DMS114 treated with DMSO at 0.1 percent for 48 hours (cell line): Measurements from ENCODE around the gene LHX4.

Experiments used
- DNase-seq: peaks from one replicate; lab custom pipeline; 2025; ENCODE audit not compliant: unreplicated experiment; lab: John Stamatoyannopoulos, UW

The LHX4 gene

DNA sequence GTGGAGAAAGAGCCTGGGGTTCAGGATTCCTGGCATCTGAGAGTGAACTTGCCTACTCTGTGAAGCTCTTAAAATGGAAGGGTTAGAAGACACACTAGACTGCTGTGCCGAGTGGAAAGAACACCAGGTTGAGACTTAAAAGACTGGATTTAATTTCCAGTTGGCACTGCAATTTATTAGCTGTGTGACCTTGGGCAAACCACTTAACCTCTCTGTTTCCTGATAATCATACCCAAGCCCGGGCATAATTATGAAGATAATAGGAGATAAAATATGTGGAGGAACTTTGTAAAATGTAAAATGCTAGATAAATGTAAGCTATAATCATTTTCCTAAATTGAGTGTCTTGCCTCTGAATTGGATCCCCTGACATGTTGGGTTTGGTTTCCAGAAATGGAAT lies 4.7 kb upstream of the LHX4 start:
- DNase-seq: no peak

DNA sequence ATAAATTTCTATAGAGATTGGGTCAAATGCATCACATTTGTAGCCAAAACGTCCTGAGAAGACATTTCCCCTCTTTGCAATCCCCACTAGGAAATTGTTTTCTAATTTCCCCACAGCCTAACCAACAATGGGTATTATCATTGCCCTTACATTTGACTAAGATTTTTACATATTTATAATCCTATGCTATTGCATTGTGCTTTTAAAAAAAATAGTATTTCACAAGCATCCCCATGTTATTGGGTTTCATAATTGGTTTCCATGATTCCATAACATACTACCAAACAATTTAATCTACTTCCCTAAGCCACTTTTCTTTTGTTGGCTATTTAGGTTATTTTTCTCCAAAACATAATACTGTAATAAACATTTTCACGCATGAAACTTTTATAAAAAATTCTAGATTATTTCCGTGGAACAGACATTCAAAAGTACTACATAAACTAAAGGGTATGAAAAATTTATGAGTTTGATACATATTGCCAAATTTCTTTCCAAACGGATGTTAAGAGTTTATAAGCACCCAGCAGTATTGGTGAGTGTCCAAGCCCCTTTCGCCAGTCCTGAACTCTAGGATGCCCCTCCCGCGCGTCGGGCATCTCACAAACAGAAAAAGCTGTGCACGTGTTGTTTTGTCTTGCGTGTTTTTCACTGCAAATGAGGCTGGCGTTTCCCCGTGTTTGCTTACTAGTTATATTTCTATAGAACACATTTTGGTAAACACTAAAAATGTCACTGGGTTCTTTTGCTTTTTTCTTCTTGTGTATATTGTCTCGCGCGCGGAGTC lies 2.0 kb upstream of the LHX4 start:
- DNase-seq: no peak

DNA sequence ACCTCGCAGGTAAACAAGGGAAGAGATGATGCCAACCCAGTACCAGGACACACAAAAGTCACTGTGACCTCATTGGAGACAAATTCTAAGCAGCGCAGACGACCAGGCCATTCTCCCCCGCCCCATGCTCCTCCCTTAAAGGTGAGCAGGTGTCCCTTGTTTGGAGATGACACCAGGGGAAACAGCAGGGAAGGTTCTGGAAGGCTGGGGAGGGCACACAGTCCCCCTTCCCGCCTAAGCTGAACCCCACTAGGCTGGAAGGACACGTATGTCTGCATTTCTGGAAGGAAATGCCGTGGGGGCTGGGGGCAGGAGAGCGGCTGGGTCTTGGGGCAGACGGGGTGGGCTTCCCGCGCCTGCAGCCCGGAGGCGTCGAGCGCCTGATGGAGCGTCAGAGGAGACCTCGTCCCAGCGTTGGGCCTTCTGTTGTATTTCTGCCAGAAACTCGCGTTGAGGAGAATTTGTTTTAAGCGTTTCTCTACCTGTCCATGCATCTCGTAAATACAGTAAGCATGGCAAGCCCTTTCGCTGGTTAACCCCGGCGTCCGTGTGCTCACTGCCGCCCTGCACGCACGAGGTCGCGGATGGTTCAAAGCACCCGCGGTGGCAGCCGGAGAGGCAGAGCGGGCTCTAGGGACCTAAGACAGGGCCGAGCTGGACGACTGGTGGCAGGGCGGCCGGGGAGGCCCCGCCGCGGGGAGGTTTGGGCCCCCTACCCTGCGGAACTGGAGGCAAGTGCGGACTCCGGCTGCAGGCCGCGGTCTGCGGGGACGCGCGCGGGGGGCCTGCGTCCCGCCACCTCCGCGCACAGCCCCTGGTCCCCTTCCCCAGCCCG lies 1.2 kb upstream of the LHX4 start:
- peak; percentile 12 for DNase-seq

DNA sequence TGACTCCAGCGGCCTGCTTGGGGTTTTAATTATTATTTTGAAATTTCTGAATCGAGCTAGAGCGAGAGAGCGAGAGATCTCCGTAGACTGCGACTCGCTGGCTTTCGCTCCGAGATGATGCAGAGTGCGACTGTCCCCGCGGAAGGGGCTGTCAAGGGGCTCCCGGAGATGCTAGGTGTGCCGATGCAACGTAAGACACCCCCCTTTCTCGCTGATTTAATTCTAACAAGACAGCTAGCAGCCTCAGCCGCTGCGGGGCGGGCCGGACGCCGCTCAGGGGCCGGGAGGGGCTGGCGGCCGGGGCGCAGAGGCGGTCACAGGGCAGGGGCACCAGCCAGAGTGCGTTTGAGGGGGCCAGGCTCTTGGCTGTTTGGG lies 339 bp downstream of the LHX4 start:
- DNase-seq: no peak

DNA sequence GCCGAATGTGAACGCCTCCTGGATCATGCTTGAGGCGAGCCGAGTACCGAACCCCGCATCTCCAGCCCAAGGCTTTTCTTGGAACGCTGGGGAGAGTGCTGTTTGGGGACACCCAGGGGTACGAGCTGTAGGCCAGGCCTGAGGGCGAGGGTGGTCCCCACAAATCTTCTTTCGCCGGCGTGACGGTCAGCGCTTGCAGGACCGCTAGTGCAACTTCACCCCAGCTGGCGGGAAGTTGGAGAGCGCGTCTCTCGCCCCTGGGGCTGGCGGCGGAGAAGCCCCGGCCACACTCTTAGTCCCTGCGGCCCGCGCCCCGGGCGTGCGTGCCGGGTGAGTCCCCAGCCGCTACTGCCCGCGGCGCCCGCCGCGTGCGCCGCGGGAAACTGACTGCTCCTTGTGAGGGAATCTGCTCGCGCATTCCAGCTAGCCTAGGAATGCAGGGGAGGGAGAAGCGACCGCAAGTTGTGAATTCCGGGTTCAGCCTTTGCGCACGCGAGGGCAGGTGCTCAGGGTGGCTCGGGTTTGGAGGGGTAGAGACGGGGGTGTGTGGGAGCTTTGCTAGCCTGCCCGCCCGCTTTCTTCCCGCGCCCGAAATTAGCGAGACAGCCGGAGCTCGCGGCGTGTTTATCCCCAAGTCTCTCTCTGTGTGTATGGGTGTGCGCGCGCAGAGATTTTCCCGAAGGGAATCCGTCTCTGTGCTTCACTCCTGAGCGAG lies 884 bp downstream of the LHX4 start:
- no peak for DNase-seq

DNA sequence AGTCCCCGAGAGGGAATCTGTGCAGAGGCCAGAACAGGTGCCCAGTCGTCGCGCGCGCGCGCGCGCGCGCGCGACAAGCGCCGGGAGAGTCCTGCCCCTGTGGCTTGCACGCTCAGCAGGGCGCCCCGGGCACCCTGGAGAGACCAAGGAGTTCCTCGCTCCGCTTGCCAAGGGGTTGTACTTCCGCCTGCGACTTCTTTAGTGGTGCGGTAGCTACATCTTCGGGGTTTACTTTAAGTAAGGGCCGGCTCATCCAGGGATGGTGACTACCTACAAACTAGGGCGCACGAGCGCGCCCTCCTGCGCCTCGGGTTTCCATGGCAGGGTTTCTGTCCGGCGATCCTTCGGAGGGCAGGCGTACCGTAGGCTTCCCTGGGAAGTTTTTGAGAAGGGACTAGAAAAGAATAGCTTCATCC lies 1.4 kb downstream of the LHX4 start:
- peak; percentile 46 for DNase-seq

DNA sequence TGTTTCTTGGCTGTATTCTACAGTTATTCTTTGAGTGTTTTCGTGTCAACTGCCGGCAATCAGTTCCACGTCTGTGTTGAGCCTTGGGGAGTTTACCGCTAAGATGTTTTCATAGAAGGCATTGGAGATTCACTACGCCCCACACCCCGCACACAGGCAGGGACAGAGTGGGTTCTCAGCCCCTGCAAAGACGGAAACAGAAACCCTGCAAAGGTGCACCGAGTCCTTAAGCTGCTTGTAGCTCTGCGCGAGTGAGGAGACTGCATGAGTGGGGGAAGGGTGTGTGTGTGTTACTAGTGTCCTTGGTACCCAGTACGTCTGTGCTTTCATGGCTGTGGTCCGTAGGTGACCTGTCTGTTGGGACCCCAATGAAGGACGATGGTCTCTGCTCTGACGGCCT lies 1.9 kb downstream of the LHX4 start:
- DNase-seq: no peak

DNA sequence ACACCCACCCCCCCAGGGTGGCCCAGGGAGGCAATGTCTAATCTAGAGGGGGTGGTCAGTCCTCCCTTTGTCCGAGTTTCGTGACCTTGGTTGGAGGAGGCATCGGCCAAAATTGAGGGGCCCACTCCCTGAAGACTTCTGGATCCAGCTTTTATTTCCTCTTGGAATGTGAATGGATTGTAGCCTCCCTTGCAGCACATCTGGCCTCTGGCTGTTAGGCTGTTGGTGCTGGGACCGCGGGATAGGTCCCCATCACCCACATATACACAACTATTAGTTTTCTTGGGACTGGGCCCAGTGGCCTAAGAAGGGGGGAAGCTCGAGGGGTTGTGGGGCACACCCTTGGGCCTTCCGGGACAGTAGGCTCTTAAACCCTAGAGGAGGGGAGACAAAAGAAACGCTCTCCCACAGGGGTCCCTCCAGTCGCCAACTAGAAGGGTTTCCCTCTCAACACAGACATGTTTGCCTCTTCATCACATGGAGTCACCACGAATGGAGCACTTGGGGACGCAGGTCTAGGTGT lies 2.5 kb downstream of the LHX4 start:
- DNase-seq: no peak

DNA sequence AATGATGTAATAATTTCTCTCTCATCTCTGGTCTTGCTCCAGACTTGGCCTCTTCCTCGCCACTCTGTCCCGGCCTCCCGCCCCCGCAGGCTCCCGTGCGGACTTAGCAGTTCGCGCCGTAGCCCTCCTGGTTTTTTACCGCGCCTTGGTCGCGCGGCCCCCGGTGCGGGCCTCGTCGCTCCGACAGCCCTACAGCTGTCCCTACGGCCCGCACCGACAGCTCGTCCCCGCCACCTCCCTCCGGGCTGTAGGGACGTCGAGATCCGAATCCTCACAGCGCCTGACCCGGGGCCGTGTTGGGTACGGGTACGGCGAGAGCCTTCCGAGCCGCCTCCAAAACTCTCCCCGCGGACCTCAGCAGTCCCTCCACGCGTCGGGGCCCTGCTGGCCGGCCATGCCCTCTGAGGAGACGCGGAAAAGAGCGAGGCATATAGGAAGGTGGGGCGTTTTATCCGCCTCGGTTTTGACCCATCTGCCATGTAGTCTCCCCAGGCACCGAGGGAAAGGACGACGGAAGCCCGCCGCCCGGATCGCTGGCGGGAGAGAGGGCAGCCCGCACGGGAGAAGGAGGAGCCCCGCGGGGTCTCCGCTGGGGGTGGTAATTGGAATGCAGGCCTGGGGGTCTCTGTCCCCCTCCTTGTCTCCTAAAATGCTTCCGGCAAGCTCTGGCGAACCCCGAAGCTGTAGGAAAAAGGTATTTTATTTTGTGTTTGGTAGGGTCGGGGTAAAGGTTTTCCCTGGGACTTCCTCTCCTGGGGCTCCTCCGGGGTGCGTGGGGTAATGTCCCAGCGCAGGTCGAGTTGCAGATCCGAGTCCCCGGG lies 3.3 kb downstream of the LHX4 start:
- no peak for DNase-seq

DNA sequence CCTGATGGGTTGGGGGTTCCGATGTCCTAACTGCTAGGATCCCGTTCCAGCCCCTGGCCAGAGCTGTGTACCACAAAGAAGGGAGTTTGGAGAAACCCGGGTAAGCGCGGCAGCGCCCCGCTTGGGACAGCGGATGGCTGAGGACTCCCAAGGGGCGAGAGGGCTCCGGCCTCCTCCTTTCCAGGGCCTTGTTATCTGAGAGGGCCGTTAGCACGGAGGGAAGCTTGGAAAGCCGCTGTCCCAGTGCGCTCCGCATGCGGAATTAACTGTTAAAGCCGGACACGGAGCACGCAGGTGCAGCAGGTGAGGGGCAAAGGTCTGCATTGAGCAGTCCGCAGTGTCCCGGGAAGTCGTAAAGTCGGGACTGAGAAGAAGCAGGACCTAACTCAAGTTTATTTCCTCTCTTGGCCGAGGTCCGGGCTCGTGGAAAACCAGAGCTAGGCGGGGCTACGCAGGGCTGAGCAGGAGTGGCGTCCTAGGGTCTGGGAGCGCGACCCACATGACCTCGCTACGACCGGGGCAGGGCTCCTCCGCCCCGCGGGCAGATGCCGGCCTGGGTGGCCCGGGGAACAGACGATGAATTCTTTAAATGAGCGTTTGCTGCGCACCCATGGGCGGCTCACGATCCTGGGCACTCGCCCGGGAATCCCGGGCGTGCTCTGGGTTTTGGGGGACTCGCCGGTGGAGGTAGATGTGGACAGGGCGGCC lies 4.5 kb downstream of the LHX4 start:
- DNase-seq: no peak

DNA sequence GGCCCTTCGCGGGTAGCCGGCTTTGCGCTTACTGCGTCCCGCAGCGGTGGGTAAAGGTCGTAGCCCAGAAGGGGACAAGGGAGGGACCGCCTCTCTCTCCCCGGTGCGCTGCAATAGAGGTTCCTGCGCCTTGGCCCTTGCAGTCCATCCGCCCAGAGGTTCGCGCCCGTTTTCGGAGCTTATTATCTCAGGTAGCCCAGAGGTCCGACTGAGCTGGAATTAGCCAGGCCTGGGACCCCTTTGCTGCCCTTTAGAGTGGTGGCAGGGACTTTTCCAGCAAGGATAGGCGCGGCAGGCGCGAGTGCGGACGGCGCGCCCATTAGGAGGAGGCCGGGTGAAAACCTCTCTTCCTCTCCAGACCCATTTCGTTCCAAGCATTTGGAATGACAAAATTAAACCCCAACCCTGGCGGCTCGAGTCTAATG lies 5.0 kb downstream of the LHX4 start:
- no peak for DNase-seq

DNA sequence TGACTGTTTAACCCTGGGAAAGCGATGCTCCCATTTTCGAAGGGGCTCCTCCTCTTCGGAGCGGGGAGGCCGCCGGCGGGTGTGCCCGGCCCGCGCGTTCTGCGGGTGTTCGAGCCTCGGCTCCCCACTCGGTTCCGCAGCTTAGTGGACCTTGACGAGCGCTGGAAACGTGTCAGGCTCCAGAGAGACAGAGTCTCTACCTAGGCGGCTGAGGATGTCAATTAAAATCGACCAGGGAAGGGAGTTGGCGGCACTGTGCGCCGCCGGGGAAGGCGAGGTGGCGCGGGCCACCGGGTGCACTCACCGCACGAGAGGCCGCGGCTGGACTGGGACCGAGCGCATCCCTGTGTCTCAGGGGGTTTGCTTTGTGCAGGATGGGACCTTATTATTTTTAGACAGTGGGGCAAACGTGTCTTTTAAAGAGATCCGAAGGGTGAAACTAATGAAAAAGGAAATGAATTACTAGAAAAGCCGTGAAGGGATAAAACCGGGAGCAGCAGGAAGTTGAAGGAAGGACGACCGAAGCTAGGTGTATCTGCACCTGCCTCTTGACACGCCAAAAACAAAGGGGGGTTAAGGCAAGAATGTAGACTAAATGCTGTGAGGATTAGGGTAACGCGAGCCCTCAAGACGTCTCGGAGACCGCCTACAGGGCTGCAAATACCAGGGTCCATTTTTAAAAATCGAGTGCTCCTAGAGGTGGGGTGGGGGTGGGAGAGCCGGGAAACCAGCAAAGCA lies 5.6 kb downstream of the LHX4 start:
- no peak for DNase-seq

DNA sequence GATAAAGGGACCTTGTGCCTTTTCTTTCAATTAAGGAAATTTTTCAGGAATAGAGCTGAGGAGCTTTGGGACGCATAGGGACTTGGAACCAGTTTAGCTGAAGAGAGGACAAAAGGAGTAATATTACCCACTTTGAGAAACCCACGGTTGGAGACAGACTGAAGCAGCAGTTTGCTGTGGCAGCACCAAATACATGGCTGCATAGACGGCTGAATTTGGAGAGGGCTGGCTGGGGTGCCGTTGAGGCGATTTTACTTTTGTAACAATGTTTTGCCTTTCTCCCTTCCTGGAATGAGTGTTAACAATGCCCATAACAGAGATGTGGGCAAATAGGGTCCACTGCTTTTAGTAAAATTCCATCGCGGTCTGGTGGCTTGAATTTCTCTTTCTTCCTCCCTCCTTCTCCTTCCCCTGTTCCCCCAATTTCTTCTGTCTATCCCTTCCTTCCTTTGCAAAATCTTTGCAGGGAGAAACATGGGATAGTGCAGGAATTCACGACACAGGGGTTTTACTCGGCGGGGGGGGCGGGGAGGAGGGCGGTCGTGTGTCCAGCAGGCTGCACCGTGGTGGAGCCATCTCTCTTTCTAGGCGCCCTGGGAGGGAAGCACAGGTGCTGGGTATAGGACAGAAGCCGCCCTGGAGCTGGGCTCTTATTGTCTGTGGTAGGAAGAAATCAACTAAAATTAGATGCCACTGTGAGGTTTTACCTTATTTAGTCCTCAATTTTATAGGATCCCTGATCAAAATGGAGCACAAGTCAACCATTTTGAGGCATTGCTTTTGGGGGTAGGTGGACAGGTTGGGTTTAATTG lies 6.8 kb downstream of the LHX4 start:
- no peak for DNase-seq

DNA sequence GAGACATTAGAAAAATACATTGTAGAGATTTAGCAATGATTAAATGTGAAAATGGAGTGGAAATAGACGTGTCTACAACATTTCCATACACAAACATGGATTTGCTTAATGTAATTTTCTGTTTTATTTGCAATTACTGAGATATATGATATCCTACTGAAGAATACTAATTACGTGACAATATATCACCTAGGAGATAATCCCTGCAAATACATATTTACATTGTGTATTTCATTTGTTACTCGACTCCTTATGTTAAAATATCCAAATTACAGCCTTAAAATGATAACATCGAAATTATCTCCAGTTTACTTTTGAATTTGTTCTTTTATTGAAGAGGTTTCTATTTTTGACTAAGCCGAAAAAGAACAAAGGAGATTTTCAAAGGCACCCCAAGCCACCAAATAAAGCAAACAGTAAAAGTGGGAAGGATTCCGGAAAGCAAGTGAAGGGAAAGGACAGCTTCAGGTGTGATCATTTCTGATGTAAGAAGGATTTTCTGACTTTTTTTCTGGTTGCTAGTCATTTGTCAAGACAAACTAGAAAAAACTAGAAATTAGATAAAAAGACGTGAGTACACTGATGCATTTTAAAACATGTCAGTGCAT lies 7.9 kb downstream of the LHX4 start:
- no peak for DNase-seq

DNA sequence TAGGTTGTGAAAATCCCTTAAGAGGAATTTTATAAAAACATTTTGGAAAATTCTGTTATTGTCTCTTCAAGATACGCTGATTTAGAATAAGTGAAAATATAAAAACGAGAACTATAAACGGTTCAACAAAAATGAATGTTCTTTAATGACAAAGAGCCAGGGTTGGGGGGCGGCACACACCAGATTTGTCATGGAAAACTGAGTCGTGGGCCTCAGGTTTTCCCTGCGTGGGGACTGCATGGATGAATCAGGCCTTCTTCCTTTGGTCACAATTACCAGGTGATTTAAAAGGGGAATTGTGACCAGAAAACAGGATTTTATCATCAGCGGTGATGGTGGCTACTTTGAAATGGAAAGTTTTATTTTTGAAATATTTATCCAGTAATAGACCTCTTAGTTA lies 8.6 kb downstream of the LHX4 start:
- no peak for DNase-seq

DNA sequence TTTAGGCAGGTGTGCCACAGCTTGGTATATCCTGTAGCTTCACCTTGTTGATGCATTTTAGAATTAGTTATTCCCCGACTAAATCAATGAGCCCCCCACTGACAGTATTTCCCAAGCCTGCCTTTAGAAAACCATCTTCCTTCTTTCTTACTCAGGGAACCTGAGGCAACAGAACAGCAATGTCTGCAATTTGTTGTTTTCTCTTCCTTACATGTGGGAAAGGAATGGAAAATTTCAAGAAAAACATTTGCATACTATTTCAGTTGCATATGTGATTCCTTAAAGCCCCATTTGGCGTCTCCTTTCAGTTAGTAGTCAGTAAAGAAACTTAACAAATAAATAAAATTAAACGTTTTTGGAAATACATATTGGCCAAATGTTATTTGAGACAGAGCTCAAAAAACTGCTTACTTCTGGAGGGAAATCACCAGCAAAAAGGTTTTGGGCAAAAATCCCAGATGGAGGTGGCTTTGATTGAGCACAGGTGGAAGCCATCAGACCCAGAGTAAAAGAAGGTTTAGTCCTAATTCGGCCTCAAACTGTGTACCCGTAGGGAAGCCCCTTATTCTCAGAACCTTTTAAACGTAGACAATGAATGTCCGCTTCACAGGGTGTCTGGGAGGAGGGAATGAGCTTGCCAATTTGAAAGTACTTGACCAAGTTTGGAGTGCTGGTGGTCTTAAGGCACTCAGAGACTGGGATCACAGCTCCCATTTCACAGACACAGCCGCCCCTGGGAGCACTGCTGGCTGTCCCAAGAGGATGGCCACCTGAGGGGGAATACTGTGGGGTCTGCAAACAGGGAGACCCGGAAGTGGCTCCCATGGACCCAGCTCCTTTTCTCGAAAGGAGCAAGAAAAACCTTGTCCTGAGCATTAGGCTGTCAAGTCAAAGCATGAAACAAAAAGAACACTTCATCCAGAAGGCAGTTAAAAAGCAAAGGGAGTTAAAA lies 9.4 kb downstream of the LHX4 start:
- DNase-seq: no peak
